PFSK-1 (cell line): ENCODE results near the gene OSGEP.

Experiments
- FOXP2 ChIP-seq: optimal IDR thresholded peaks from 2 replicates; pipeline ENCODE3; 2011; ENCODE audit warnings: borderline replicate concordance, control low read depth, inconsistent platforms; ENCODE audit not compliant: insufficient read depth; ENCODE audit errors: extremely low read length, extremely low read depth
- POLR2AphosphoS5 ChIP-seq: IDR thresholded peaks from 2 replicates; pipeline ENCODE4 v1.6.1; 2012; ENCODE audit warnings: low read depth, mild to moderate bottlenecking, control low read depth, low read length, moderate library complexity
- REST ChIP-seq, 2 experiments: IDR thresholded peaks; 2 replicates each; pipeline versions ENCODE4 v1.6.1 to v1.8.0; 2011 to 2012; ENCODE audit warnings: low read depth in 2 of 2, low read length in 2 of 2, control low read depth in 1 of 2, inconsistent platforms in 1 of 2, mild to moderate bottlenecking in 1 of 2, moderate library complexity in 1 of 2; ENCODE audit not compliant: insufficient read depth in 1 of 2
- SIN3A ChIP-seq: IDR thresholded peaks from 2 replicates; pipeline ENCODE4 v1.6.1; 2012; ENCODE audit warnings: mild to moderate bottlenecking, low read length, moderate library complexity, borderline replicate concordance; ENCODE audit not compliant: insufficient read depth
- TAF1 ChIP-seq: IDR thresholded peaks from 2 replicates; pipeline ENCODE4 v1.6.1; 2012; ENCODE audit warnings: low read length, control low read depth, borderline replicate concordance; ENCODE audit not compliant: insufficient read depth

- no peak for TF ChIP-seq SIN3A
- TF ChIP-seq POLR2AphosphoS5, result no peak
- no peak for TF ChIP-seq TAF1
- no peak for TF ChIP-seq REST (IDR thresholded peaks at IDR 0.05; ENCODE audit: insufficient read depth in 1 of 2, low read depth in 2 of 2, low read length in 2 of 2)
- no peak for TF ChIP-seq FOXP2
These were observed 25.8 kb downstream of the OSGEP start for GRCh38 chr14:20428802-20429201.
